ENCODE results near the gene MARCHF9. TPM values are rescaled to one million over a fixed set of nuclear protein-coding genes. Genes with fewer than 3 reads are reported as not detected.
A peak's percentile ranks its signal among the peaks of the same experiment; 100 is the strongest.

Gene MARCHF9
- total RNA-seq, 1 donor from 2014 or later: 34.3 TPM

DNA sequence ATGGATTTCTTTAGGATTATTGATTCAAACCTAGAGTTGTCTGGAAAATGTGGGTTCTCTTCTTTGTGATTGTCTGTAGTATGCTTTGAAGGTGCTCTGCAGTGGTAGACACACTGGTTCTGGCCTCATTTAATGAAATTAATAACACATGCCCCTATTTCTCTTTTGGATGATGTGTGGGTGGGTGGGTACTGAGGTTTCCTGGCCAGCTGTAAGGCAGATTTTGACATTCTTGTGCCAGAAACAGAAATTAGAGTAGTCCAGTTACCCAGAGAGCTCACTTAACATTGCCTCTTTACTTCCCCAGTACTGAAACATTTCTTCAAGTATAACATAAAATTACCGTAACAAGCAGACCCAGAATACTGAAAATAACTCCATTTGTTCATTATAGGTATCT, 42.1 kb downstream of the MARCHF9 start:
- H3K36me3 Mint-ChIP-seq (ENCODE audit: insufficient read depth): peaks cover 11% of the 10 kb centered on the region

DNA sequence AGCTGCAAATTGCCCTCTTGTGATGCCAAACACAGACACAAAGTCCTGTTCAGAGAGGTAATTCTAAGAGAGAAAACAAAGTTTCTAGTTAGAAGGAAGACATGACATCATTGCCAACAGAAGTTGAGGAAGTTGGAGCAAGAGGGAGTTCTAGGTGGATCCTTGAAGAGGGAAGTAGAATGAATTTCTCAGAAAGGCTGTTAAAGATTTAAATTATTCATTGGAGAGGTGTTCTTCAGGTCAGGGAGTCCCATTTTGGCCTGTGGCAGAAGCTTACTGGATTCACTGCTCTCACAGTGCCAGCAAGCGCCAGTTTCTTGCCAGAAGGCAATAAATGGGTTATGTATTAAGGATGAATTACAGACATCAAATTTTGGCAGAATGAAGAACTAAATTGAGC, 43.0 kb downstream of the MARCHF9 start:
- Mint-ChIP-seq H3K4me3 (ENCODE audit: low read depth) (no peak overlapping the region), H3K27me3 (no peaks in the 10 kb centered on the region), H3K9me3 (ENCODE audit: low read depth) (no peaks in the 10 kb centered on the region), H3K4me1 (ENCODE audit: low read depth) (no peaks in the 10 kb centered on the region), H3K36me3 (ENCODE audit: insufficient read depth) (peaks cover 7% of the 10 kb centered on the region), H3K27ac (no peak overlapping the region)
- TF ChIP-seq, protein P1, sequence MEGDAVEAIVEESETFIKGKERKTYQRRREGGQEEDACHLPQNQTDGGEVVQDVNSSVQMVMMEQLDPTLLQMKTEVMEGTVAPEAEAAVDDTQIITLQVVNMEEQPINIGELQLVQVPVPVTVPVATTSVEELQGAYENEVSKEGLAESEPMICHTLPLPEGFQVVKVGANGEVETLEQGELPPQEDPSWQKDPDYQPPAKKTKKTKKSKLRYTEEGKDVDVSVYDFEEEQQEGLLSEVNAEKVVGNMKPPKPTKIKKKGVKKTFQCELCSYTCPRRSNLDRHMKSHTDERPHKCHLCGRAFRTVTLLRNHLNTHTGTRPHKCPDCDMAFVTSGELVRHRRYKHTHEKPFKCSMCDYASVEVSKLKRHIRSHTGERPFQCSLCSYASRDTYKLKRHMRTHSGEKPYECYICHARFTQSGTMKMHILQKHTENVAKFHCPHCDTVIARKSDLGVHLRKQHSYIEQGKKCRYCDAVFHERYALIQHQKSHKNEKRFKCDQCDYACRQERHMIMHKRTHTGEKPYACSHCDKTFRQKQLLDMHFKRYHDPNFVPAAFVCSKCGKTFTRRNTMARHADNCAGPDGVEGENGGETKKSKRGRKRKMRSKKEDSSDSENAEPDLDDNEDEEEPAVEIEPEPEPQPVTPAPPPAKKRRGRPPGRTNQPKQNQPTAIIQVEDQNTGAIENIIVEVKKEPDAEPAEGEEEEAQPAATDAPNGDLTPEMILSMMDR (IDR thresholded peaks at IDR 0.05; ENCODE audit: unreplicated experiment): no peak
- DNase-seq (ENCODE audit: low spot score, unreplicated experiment): no peak

More for the DNA sequence above, 42.1 kb downstream of the MARCHF9 start:
- TF ChIP-seq, protein P1 (IDR thresholded peaks at IDR 0.05; ENCODE audit: unreplicated experiment): no peak
- DNase-seq (ENCODE audit: low spot score, unreplicated experiment): no peak
- Mint-ChIP-seq H3K9me3 (ENCODE audit: low read depth) (no peaks in the 10 kb centered on the region), H3K4me1 (ENCODE audit: low read depth) (no peaks in the 10 kb centered on the region), H3K4me3 (ENCODE audit: low read depth) (no peak overlapping the region), H3K27me3 (no peaks in the 10 kb centered on the region), H3K27ac (no peak overlapping the region)

DNA sequence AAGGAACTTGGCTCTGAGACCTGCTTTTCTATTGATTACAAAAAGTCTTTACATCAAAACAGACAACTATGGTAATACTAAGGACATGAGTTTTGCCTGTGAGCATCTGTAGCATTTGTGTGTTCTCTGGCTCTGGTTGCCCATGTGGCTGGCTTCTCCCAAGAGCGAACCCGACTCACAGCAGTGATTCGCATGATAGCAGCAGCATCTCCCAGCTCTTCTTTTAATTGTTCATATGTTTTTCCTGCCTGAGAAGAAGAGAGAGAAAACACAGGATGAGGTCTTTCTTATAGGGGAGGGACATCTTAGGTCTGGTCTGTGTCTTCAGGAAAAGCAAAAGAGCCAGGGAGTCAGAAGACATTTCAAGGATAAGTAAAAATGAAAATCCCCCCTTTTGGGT, 46.1 kb downstream of the MARCHF9 start:
- Mint-ChIP-seq H3K27ac (no peak overlapping the region), H3K9me3 (ENCODE audit: low read depth) (no peaks in the 10 kb centered on the region), H3K27me3 (no peaks in the 10 kb centered on the region), H3K4me1 (ENCODE audit: low read depth) (no peaks in the 10 kb centered on the region), H3K4me3 (ENCODE audit: low read depth) (no peak overlapping the region), H3K36me3 (ENCODE audit: insufficient read depth) (peaks cover 8% of the 10 kb centered on the region)
- DNase-seq (ENCODE audit: low spot score, unreplicated experiment): no peak
- TF ChIP-seq, protein P1 (IDR thresholded peaks at IDR 0.05; ENCODE audit: unreplicated experiment): no peak

DNA sequence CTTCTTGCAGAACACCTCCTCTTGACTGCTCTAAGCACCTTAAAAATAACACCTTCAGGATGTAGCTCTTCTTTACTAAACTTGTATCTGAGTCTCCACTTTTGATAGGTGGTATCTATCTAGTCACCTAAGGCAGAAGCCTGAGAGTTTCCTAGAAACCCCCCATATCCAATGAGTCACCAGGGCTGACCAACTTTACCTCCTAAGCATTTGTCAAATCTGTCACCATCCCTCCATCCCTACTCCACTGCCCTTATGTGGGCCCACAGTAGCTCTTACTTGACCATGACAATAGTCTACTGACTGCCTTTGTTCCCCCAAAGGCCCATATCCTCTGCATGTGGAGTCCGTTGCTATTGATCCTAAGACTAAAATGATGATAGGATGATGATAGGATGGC, 47.7 kb downstream of the MARCHF9 start:
- Mint-ChIP-seq H3K9me3 (ENCODE audit: low read depth) (no peaks in the 10 kb centered on the region), H3K4me1 (ENCODE audit: low read depth) (no peaks in the 10 kb centered on the region), H3K27ac (no peak overlapping the region), H3K36me3 (ENCODE audit: insufficient read depth) (peaks cover 6% of the 10 kb centered on the region), H3K4me3 (ENCODE audit: low read depth) (no peak overlapping the region), H3K27me3 (no peaks in the 10 kb centered on the region)
- no peak for DNase-seq (ENCODE audit: low spot score, unreplicated experiment)
- TF ChIP-seq, protein P1 (IDR thresholded peaks at IDR 0.05; ENCODE audit: unreplicated experiment): no peak

DNA sequence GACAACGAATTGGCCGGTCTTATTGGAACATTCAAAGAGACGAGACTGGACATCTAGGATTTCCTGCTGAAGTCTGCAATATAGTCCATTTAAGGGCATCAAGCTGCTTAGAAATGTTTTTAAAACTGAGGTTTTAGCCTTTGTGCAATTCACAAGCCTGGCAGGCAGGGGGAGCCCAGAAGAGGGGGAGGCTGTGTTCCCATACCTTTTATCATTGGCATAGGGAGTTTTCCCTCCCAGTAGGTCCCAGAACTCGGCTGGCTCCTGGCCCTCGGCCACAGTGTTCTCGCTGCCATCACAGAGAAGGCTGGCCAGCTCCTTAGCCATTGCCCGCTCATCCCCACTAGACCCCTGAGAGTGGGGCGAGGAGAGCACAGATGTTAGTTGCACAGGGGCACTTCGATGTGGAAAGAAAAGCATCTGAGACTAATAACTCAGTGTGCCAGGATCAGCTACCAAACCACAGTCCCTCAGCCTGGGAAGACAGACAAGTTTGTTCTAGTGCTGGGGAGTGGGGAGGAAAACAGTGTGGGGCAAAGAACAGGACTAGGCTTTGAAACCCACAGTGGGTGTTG, 48.5 kb downstream of the MARCHF9 start:
- no peak overlapping the region for H3K27ac Mint-ChIP-seq
- no peak overlapping the region for H3K4me3 Mint-ChIP-seq (ENCODE audit: low read depth)
- DNase-seq (ENCODE audit: low spot score, unreplicated experiment): peak; percentile 17
- H3K9me3 Mint-ChIP-seq (ENCODE audit: low read depth): no peaks in the 10 kb centered on the region
- H3K4me1 Mint-ChIP-seq (ENCODE audit: low read depth): no peaks in the 10 kb centered on the region
- peaks cover 6% of the 10 kb centered on the region for H3K36me3 Mint-ChIP-seq (ENCODE audit: insufficient read depth)
- TF ChIP-seq, protein P1 (IDR thresholded peaks at IDR 0.05; ENCODE audit: unreplicated experiment): peak; percentile 73
- H3K27me3 Mint-ChIP-seq: no peaks in the 10 kb centered on the region
